Measurements from ENCODE around the gene COA7.

GRCh38 chr1:52707927-52708655 lies 9.9 kb upstream of the COA7 start:
- no peak for TF ChIP-seq CTCF (IDR thresholded peaks at IDR 0.05)
- TF ChIP-seq ZFX (IDR thresholded peaks at IDR 0.05; ENCODE audit: borderline replicate concordance) = no peak
